ENCODE results near the gene GNE.
"Not testable (repeated sequence)": the region's sequence is repeated elsewhere in the genome, so short reads cannot be mapped to it uniquely, and the experiment has no call there.

GNE gene

DNA sequence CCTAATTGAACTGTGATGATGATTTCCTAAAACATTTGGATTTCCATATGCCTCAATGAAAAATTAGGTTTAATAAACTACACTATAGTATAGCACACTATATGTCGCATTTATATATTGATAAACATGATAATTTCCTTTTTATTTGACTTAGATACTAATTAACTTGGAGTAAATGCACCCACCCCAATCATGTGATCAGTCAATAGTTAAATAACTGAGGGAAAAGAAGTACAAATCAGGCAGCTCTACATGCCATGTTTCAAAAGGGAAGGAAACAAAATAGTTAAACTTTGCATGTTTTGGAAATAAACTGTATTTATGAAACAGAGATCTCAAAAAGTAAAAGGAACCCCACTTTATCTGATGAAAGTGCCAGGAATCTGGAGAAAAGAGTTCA, 18.0 kb upstream of the GNE start:
- no peak for DNase-seq
- no peaks in the 10 kb centered on the region for H3K9me3 ChIP-seq
- no peaks in the 10 kb centered on the region for H3K36me3 ChIP-seq
- peak overlapping the region in 1 of 2 donors; percentile 25 for H3K4me3 ChIP-seq
- TF ChIP-seq, protein P1, sequence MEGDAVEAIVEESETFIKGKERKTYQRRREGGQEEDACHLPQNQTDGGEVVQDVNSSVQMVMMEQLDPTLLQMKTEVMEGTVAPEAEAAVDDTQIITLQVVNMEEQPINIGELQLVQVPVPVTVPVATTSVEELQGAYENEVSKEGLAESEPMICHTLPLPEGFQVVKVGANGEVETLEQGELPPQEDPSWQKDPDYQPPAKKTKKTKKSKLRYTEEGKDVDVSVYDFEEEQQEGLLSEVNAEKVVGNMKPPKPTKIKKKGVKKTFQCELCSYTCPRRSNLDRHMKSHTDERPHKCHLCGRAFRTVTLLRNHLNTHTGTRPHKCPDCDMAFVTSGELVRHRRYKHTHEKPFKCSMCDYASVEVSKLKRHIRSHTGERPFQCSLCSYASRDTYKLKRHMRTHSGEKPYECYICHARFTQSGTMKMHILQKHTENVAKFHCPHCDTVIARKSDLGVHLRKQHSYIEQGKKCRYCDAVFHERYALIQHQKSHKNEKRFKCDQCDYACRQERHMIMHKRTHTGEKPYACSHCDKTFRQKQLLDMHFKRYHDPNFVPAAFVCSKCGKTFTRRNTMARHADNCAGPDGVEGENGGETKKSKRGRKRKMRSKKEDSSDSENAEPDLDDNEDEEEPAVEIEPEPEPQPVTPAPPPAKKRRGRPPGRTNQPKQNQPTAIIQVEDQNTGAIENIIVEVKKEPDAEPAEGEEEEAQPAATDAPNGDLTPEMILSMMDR (IDR thresholded peaks at IDR 0.05), result no peak
- peaks cover 0 to 6% (median 3%) of the 10 kb centered on the region in 4 donors for H3K4me1 ChIP-seq
- H3K27ac ChIP-seq, result no peak overlapping the region
- no peaks in the 10 kb centered on the region for H3K27me3 ChIP-seq
- intact Hi-C loops (cut with DNase I; ENCODE audit: low total_unique reads), result no loop called here

DNA sequence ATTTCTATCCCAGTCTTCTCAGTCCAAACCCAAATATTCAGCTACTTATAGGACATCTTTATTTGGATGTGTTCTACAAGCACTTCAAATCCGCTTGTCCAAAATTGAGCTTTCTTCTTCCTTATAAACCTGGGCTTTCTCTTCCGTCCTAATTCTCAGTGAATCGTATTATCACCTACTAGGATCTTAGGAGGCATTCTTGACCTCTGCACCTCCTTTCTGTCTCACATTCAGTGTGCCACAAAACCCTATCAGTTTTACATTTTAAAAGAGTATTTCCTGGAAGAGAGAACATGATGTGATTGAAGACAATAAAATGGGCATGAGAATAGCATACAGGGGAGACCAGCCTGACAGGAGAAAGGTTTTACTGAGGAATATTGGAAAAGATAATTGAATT, 16.8 kb upstream of the GNE start:
- intact Hi-C loops (cut with DNase I; ENCODE audit: low total_unique reads), result no loop called here
- Histone ChIP-seq H3K4me1 (peaks cover 0 to 6% (median 3%) of the 10 kb centered on the region in 4 donors), H3K27me3 (no peaks in the 10 kb centered on the region), H3K4me3 (no peak overlapping the region), H3K36me3 (no peaks in the 10 kb centered on the region), H3K9me3 (no peaks in the 10 kb centered on the region), H3K27ac (no peak overlapping the region)
- TF ChIP-seq, protein P1 (IDR thresholded peaks at IDR 0.05), result no peak
- no peak for DNase-seq

DNA sequence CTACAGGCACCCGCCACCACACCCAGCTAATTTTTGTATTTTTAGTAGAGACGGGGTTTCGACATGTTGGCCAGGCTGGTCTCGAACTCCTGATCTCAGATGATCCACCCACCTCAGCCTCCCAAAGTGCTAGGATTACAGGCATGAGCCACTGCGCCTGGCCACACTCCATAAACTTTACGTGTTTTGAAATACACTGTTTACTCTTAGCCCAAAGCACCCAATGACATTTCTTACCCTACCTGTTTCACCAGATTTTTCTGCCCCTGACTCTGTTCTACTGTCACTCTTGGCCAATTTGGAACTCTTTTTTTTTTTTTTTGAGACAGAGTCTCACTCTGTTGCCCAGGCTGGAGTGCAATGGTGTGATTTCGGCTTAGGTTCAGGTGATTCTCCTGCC, 15.1 kb upstream of the GNE start:
- H3K27me3 ChIP-seq; H3K27ac ChIP-seq; H3K9me3 ChIP-seq; H3K4me1 ChIP-seq; DNase-seq; intact Hi-C loops (cut with DNase I; ENCODE audit: low total_unique reads); H3K4me3 ChIP-seq; H3K36me3 ChIP-seq: not testable (repeated sequence)

DNA sequence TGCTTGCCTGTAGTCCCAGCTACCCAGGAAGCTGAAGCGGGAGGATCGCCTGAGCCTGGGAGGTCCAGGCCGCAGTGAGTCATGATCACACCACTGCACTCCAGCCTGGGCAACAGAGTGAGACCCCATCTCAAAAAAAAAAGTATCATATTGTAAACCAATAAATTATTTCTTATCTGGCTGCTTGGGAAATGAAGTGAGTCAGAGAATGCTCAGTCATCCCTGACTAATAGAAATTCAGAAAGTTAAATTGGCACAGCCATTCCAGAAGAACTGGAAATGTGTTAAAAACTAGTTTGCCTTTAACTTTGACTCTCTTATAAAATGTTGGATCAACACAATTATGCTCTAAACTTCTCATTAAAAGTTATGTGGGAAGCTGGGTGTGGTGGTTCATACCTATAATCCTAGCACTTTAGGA, 9.8 kb upstream of the GNE start:
- no peak overlapping the region for H3K4me3 ChIP-seq
- H3K36me3 ChIP-seq, result no peaks in the 10 kb centered on the region
- DNase-seq, result no peak
- no peak overlapping the region for H3K27ac ChIP-seq
- H3K4me1 ChIP-seq, result no peaks in the 10 kb centered on the region
- H3K9me3 ChIP-seq, result no peaks in the 10 kb centered on the region
- H3K27me3 ChIP-seq, result no peaks in the 10 kb centered on the region
- TF ChIP-seq, protein P1 (IDR thresholded peaks at IDR 0.05), result no peak
- intact Hi-C loops (cut with DNase I; ENCODE audit: low total_unique reads), result no loop called here

DNA sequence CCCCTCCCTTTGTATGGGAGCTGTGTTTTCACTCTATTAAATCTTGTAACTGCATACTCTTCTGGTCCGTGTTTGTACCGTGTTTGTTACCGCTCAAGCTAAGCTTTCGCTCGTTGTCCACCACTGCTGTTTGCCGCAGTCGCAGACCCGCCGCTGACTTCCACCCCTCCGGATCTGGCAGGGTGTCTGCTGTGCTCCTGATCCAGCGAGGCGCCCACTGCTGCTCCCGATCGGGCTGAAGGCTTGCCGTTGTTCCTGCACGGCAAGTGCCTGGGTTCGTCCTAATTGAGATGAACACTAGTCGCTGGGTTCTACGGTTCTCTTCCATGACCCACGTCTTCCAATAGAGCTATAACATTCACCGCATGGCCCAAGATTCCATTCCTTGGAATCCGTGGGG, 6.6 kb upstream of the GNE start:
- Histone ChIP-seq H3K27me3 (no peaks in the 10 kb centered on the region), H3K4me1 (no peaks in the 10 kb centered on the region), H3K27ac (no peak overlapping the region), H3K4me3 (no peak overlapping the region), H3K36me3 (no peaks in the 10 kb centered on the region), H3K9me3 (no peaks in the 10 kb centered on the region)
- intact Hi-C loops (cut with DNase I; ENCODE audit: low total_unique reads), result no loop called here
- DNase-seq, result no peak
- TF ChIP-seq, protein P1 (IDR thresholded peaks at IDR 0.05), result no peak

DNA sequence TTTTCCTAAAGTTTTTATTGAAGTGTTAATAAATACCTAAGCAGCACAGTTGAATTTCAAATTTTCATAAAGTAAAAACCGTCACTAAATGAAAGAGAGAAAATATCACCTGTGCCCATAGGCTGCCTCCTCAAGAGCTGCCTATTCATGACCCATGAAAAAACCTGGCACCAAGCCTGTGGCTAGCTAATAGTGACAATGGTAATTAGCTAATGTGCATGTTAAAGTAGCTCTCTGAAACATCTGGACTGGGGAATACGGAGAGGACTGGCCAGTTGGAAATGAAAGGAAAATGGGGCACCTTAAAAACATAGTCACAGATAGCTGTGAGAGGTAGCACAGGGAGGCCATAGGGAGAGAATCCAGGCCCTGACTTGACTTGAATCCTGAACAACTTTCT, 5.4 kb upstream of the GNE start:
- Histone ChIP-seq H3K27ac (no peak overlapping the region), H3K36me3 (no peaks in the 10 kb centered on the region), H3K4me1 (peaks cover 0 to 5% (median 2%) of the 10 kb centered on the region in 4 donors), H3K27me3 (no peaks in the 10 kb centered on the region), H3K4me3 (no peak overlapping the region), H3K9me3 (no peaks in the 10 kb centered on the region)
- intact Hi-C loops (cut with DNase I; ENCODE audit: low total_unique reads), result no loop called here
- DNase-seq, result no peak
- TF ChIP-seq, protein P1 (IDR thresholded peaks at IDR 0.05), result no peak

Measured in tibial artery (tissue), 4 donors.